Stimulated activated naive CD8-positive, alpha-beta T cell treated with anti-CD3 and anti-CD28 coated beads, Interleukin-15, Interleukin-2, amounts not matched to agents 100 ng/mL and 50 ng/mL, for 24 hours (primary cell): Measurements from ENCODE around the gene BICD1.
"Not testable (repeated sequence)": the region's sequence is repeated elsewhere in the genome, so short reads cannot be mapped to it uniquely, and the experiment has no call there.

Experiments used
- H3K27ac Mint-ChIP-seq: one replicate; pipeline ENCODE4 v1.8.0; 2021; ENCODE audit warnings: mild to moderate bottlenecking, mixed read lengths
- H3K27me3 Mint-ChIP-seq: one replicate; pipeline ENCODE4 v1.8.0; 2021; ENCODE audit warnings: mixed read lengths
- H3K36me3 Mint-ChIP-seq: one replicate; pipeline ENCODE4 v1.8.0; 2021; ENCODE audit warnings: low read depth, mixed read lengths
- H3K4me1 Mint-ChIP-seq: one replicate; pipeline ENCODE4 v1.8.0; 2021; ENCODE audit warnings: low read depth, mixed read lengths
- H3K4me3 Mint-ChIP-seq: one replicate; pipeline ENCODE4 v1.8.0; 2021; ENCODE audit warnings: mild to moderate bottlenecking, mixed read lengths
- H3K9me3 Mint-ChIP-seq: one replicate; pipeline ENCODE4 v1.8.0; 2021; ENCODE audit warnings: mixed read lengths

BICD1 gene

DNA sequence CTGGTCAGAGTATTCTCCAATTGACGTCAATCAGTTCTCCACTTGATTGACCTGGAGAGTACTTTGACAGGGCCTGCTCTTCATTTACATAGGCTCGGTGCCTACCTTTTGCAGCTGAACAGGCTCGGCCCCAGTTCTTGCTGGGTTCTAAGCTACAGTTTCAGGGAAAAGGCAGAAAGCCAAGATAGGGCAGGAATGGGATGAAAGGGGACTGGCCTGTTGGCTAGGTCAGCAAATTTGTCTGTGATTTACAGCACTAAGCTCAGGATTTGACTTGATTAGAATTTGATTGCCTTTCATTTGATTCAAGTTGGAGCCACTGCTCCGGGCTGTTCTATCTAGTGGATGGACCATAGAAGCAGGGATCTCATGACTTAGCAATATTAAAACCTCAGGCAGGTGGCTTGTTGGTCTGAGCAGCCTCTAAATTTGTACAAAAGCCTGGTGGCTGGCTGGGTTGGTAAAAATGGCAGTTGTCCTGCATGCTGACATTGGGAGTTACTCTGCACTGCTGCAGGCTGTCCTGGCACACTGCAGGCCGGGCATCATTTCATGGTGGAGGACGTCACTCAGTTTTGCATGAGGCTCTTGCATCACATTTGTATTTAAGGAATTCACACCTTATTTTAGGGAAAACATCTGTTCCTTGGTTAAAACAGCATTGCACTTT is 71.8 kb downstream of the BICD1 start:
- no peaks in the 10 kb centered on the region for H3K9me3 Mint-ChIP-seq

GRCh38 chr12:32179011-32179395 is 72.4 kb downstream of the BICD1 start:
- Mint-ChIP-seq H3K27ac (no peak overlapping the region), H3K36me3 (peaks cover 4% of the 10 kb centered on the region), H3K27me3 (no peaks in the 10 kb centered on the region), H3K9me3 (no peaks in the 10 kb centered on the region), H3K4me3 (no peak overlapping the region), H3K4me1 (no peaks in the 10 kb centered on the region)

More for the DNA sequence above, 71.8 kb downstream of the BICD1 start:
- Mint-ChIP-seq H3K4me1 (no peaks in the 10 kb centered on the region), H3K36me3 (peaks cover 4% of the 10 kb centered on the region), H3K27ac (no peak overlapping the region), H3K4me3 (no peak overlapping the region), H3K27me3 (no peaks in the 10 kb centered on the region)

DNA sequence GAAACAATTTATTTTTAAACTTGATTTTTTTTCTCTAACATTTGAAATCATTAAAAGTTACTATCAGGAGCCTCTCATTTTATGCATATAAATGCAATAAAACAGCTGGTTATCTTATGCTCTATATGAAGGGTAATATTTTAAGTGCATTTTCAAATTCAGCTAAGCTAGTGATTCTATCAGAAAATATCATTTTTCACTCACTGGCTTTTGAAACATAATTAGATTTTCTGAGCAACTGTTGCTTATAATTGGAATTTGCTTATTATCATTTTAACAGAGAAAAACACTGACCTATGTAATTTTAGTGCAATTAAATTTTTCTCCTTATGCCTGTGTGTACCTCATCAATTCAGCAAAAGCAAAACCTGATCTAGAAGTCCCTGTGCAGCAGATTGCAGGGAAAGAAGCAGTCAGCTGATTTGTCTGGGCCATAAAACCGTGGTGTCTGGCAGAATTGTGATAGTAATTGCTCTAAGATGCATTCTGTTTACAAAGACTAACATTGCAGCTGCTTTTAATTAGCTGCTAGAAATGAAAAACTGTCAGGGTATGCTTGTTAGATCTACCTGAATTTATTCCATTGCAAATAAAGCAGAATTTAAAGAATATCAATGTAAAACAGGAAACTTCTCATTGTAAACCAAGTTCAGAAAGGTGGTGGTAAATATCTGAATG is 75.0 kb downstream of the BICD1 start:
- peaks cover 13% of the 10 kb centered on the region for H3K36me3 Mint-ChIP-seq
- no peaks in the 10 kb centered on the region for H3K9me3 Mint-ChIP-seq
- no peaks in the 10 kb centered on the region for H3K27me3 Mint-ChIP-seq
- H3K4me3 Mint-ChIP-seq, result no peak overlapping the region
- H3K27ac Mint-ChIP-seq, result no peak overlapping the region
- H3K4me1 Mint-ChIP-seq, result no peaks in the 10 kb centered on the region

DNA sequence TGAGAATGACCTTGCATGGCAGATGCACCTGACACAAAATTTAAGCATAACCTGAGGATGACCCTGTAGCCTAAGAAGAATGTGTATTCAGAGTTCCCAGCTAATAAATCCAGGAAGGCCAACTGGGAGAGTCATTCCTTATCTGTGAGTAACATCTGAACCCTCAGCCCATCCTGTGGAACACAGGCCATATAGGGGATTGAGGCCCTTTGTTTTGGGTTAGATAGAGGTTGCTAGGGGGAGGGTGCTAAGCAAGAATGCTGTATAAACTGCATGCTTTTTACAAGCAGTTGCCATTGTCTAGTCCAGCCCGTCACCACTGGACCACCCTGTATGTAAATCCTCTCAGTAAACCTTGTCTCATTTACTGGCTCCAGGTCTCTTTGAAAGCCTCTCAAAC is 77.0 kb downstream of the BICD1 start:
- peaks cover 20% of the 10 kb centered on the region for H3K36me3 Mint-ChIP-seq
- H3K4me1 Mint-ChIP-seq, result no peaks in the 10 kb centered on the region
- no peak overlapping the region for H3K4me3 Mint-ChIP-seq
- no peak overlapping the region for H3K27ac Mint-ChIP-seq
- no peaks in the 10 kb centered on the region for H3K27me3 Mint-ChIP-seq
- no peaks in the 10 kb centered on the region for H3K9me3 Mint-ChIP-seq

DNA sequence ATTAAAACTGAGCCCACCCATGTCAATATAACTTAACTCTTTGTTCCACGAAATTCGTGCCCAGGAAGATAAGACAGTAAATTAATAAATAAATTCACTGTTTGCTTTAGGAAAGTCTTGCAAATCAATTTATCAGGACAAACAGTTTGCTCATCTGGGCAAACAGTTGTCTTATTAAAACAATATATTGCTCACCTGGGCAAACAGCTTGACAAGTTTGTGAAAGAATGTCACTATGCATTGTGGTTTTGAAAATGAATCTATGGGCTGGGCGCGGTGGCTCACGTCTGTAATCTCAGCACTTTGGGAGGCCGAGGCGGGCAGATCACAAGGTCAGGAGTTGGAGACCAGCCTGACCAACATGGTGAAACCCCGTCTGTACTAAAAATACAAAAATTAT is 80.5 kb downstream of the BICD1 start:
- H3K9me3 Mint-ChIP-seq, H3K27me3 Mint-ChIP-seq, H3K4me3 Mint-ChIP-seq, H3K4me1 Mint-ChIP-seq, H3K27ac Mint-ChIP-seq: not testable (repeated sequence)
- H3K36me3 Mint-ChIP-seq, result peaks cover 28% of the 10 kb centered on the region

DNA sequence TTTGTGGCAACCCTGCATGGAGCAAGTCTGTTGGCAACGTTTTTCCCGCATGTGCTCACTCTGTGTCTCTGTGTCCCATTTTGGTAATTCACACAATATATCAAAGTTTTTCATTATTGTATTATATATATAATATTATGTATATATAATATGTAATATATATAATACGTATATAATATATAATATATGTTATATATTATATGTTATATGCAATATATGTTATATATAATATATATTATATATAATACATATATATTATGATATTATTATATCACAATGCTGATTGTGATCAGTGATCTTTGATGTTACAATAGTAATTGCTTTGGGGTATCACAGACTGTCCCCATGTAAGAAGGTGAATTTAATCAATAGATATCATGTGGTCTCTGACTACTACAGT is 84.8 kb downstream of the BICD1 start:
- Mint-ChIP-seq H3K36me3 (peaks cover 48% of the 10 kb centered on the region), H3K27me3 (no peaks in the 10 kb centered on the region), H3K9me3 (peaks cover 30% of the 10 kb centered on the region), H3K27ac (no peak overlapping the region), H3K4me1 (no peaks in the 10 kb centered on the region), H3K4me3 (no peak overlapping the region)

DNA sequence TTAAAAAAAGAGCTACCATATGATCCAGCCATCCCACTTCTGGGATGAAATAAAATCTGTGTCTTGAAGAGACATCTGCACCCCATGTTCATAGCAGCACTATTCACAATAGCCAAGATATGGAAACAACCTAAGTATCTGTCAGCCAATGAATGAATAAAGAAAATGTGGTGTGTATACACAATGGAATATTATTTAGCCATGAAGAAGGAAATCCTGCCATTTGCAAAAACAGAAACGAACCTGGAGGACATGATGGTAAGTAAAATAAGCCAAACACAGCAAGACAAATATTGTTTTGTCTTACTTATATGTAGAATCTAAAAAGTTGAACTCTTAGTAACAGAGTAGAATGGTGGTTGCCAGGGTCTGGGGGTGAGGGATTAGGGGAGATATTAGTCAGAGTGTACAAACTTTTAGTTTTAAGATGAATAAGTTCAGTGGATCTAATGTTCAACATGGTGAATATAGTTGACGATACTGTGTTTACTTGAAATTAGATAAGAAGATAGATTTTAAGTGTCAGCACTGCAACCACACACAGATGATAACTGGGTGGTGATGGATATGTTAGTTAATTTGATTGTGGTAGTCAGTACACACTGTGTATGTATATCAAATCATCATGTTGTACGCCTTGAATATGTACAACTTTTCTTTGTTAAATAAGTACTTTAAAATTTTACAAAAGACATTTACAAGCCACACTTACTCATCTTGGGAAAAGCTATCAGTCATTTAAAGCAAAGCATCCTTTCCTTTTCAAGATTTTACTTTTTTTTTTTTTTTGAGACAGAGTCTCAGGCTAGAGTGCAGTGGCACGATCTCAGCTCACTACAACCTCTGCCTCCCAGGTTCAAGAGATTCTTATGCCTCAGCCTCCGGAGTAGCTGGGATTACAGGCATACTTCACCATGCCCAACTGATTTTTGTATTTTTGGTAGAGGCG is 89.9 kb downstream of the BICD1 start:
- Mint-ChIP-seq H3K36me3 (peaks cover 35% of the 10 kb centered on the region), H3K9me3 (peaks cover 30% of the 10 kb centered on the region), H3K4me1 (peaks cover 9% of the 10 kb centered on the region), H3K4me3 (no peak overlapping the region), H3K27ac (no peak overlapping the region), H3K27me3 (no peaks in the 10 kb centered on the region)

- Mint-ChIP-seq H3K27me3 (no peaks in the 10 kb centered on the region), H3K4me3 (no peak overlapping the region), H3K36me3 (peaks cover 30% of the 10 kb centered on the region), H3K9me3 (peaks cover 30% of the 10 kb centered on the region), H3K4me1 (peaks cover 9% of the 10 kb centered on the region), H3K27ac (no peak overlapping the region)
These were observed 90.8 kb downstream of the BICD1 start for GRCh38 chr12:32197421-32197820.

GRCh38 chr12:32198555-32198954 is 91.9 kb downstream of the BICD1 start:
- peaks cover 9% of the 10 kb centered on the region for H3K4me1 Mint-ChIP-seq
- H3K36me3 Mint-ChIP-seq, result peaks cover 20% of the 10 kb centered on the region
- peaks cover 21% of the 10 kb centered on the region for H3K9me3 Mint-ChIP-seq
- no peak overlapping the region for H3K27ac Mint-ChIP-seq
- H3K4me3 Mint-ChIP-seq, result no peak overlapping the region
- no peaks in the 10 kb centered on the region for H3K27me3 Mint-ChIP-seq

GRCh38 chr12:32201096-32201495 is 94.4 kb downstream of the BICD1 start:
- peaks cover 5% of the 10 kb centered on the region for H3K36me3 Mint-ChIP-seq

DNA sequence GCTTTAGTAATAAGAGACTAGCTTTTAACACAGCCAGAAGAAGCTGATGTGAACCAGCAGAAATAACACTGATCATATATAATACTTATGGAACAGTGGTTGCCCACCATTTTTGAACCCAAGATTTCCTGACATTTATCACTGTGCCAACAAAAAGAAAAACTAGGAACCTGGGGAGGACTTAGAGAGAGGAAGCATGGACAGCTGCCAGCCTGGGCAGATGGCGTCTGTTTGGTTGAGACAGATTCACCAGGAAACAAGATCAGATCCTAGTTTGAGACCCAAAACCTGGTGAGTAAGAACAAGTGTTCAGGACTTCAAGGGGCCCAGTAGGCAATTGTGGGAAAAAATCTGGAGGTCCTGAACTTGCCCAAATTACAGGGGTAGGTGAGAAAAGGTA is 95.3 kb downstream of the BICD1 start:
- no peak overlapping the region for H3K4me3 Mint-ChIP-seq
- peaks cover 13% of the 10 kb centered on the region for H3K4me1 Mint-ChIP-seq
- H3K27ac Mint-ChIP-seq, result no peak overlapping the region
- no peaks in the 10 kb centered on the region for H3K27me3 Mint-ChIP-seq
- H3K9me3 Mint-ChIP-seq, result peaks cover 3% of the 10 kb centered on the region
- peaks cover 3% of the 10 kb centered on the region for H3K36me3 Mint-ChIP-seq

More at GRCh38 chr12:32201096-32201495, 94.4 kb downstream of the BICD1 start:
- no peaks in the 10 kb centered on the region for H3K27me3 Mint-ChIP-seq
- H3K4me1 Mint-ChIP-seq, result peaks cover 13% of the 10 kb centered on the region
- H3K9me3 Mint-ChIP-seq, result peaks cover 6% of the 10 kb centered on the region
- H3K4me3 Mint-ChIP-seq, result no peak overlapping the region
- no peak overlapping the region for H3K27ac Mint-ChIP-seq

GRCh38 chr12:32205731-32206130 is 99.1 kb downstream of the BICD1 start:
- H3K27ac Mint-ChIP-seq, result no peak overlapping the region
- peaks cover 3% of the 10 kb centered on the region for H3K9me3 Mint-ChIP-seq
- no peaks in the 10 kb centered on the region for H3K27me3 Mint-ChIP-seq
- no peak overlapping the region for H3K4me3 Mint-ChIP-seq
- H3K36me3 Mint-ChIP-seq, result peaks cover 3% of the 10 kb centered on the region
- peaks cover 11% of the 10 kb centered on the region for H3K4me1 Mint-ChIP-seq

DNA sequence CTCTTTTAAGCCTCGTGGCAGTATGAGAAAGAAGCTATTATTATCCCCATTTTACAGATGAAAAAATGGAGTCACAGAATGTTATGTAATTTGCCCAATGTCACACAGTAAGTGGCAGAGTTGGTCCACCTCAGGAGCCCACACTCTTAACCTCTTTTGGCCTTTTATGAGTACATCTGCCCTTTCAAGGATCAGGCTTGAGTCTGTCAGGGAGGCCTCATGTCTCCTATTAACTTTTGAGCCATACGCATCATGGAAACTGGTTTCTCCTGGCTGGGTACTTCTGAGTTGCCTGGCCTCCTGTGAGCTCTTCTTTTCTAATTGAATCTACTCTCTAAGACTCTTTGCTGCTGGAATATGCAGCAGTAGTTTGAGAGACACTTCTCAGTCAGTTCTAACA is 101.7 kb downstream of the BICD1 start:
- H3K27ac Mint-ChIP-seq, result no peak overlapping the region
- H3K4me3 Mint-ChIP-seq, result no peak overlapping the region
- peaks cover 3% of the 10 kb centered on the region for H3K9me3 Mint-ChIP-seq
- H3K27me3 Mint-ChIP-seq, result no peaks in the 10 kb centered on the region
- peaks cover 7% of the 10 kb centered on the region for H3K36me3 Mint-ChIP-seq
- peaks cover 13% of the 10 kb centered on the region for H3K4me1 Mint-ChIP-seq

DNA sequence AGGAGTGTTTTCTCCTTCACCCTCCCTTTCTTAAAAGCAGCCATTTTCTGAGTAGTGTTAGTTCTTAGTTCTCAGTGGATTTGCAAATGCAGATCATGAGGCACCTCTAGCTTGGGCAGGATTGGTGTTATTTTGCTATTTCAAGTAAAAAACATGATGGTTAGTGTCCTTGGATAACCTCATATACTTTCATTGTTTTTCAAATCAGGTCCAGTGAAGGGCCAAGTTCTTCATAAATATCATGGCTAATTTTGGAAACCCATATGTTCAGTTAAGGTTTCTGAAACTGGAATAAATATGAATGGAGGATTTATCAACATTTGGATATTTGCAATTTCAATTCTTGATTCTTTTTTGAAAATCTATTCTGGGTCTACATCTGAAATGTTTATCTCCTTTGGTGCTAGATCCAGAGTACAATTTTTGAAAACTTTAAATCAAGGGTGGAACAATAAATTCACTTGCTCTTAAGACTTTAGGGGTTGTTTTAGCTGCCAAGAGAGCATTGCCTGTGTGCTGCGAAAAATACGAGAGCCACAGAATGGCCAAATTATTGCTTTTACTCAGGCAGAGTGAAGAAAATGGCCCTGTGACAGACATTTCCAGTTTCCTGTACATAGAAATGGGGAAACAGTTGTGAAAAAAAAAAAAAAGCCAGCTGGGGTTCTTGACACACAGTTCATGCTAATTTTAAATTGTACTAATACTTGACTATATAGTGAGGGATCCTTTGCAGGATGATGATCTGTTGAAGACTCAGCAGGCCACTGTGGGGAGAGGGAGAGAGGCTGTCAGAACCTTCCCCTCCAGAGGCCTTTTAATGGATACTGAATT is 104.6 kb downstream of the BICD1 start:
- peaks cover 10% of the 10 kb centered on the region for H3K4me1 Mint-ChIP-seq
- H3K36me3 Mint-ChIP-seq, result peaks cover 11% of the 10 kb centered on the region
- H3K27me3 Mint-ChIP-seq, result no peaks in the 10 kb centered on the region
- no peak overlapping the region for H3K4me3 Mint-ChIP-seq
- H3K9me3 Mint-ChIP-seq, result no peaks in the 10 kb centered on the region
- H3K27ac Mint-ChIP-seq, result no peak overlapping the region
